M059J (cell line): ENCODE data around the gene TULP4. TPM values are rescaled to one million over a fixed set of nuclear protein-coding genes. Genes with fewer than 3 reads are reported as not detected.

Source experiments
- DNase-seq: peaks from one replicate; pipeline ENCODE4 v3.0.0-alpha.2; 2012; ENCODE audit warnings: low read depth
- total RNA-seq: library from RNA; depleted of rRNA; stranded (reverse); fragments of >200 nt; shearing (Covaris generic); gene quantifications from 2 replicates; pipeline ENCODE4 v1.2.3, GENCODE V29; 2014

The TULP4 gene
- total RNA-seq, 1 experiment from 2014 or later: 82.3 TPM

- DNase-seq: peak; percentile 21
Observed at GRCh38 chr6:158418501-158418900, 106.2 kb downstream of the TULP4 start.

DNA sequence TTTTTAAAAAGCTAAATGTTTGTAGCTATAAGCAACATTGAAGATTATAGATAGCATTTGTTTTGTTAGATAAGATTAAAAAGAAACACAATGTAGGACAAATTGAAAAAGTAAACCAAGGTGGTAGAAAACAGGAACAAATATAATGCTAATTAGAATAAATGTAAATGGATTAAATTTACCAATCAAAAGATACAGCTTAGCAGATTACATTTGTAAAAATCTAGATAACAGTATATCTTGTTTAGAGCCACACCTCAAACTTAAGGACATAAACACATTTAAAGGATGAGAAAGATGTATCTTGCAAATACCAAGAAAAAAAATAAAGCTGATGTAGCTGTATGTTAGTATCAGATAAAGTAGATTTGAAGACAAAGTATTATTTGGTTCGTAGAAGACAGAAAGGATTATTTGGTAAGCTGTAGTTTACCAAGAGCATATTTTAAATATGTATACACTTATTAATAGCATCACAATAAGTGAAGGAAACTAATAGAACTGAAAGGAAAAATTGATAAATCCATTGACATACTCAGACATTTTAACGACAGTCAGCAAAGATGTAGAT, 107.2 kb downstream of the TULP4 start:
- DNase-seq: no peak

GRCh38 chr6:158421381-158421780, 109.1 kb downstream of the TULP4 start:
- no peak for DNase-seq

DNA sequence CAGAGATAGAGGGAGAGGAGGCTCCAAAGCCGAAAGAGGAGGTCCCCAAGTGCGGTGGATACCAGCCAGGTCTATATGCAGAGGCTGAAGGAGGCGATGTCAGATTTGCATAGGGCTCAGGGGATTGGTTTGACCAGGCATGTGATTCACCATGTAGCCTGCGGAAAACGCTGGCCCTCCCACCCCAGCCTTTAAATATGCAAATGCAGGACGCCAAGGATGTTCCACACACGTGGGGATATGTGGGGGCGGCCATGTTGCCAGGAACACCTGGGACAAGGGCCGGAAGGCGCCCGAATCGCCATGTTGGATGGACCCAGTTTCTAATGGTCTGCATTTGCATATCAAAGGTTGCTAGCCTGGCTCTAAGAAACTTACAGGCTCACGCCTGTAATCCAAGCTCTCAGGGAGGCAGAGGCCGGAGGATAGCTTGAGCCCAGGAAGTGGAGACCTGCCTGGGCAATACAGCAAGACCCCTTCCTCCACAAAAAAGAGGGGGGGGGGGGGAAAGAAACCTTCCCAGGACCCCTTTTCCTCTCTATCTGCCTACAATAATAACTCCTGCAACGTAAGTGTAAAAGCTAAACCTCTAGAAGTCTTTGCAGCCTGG, 110.5 kb downstream of the TULP4 start:
- no peak for DNase-seq

GRCh38 chr6:158431036-158431435, 118.8 kb downstream of the TULP4 start:
- no peak for DNase-seq

- no peak for DNase-seq
Observed at GRCh38 chr6:158431560-158431959, 119.3 kb downstream of the TULP4 start.

DNA sequence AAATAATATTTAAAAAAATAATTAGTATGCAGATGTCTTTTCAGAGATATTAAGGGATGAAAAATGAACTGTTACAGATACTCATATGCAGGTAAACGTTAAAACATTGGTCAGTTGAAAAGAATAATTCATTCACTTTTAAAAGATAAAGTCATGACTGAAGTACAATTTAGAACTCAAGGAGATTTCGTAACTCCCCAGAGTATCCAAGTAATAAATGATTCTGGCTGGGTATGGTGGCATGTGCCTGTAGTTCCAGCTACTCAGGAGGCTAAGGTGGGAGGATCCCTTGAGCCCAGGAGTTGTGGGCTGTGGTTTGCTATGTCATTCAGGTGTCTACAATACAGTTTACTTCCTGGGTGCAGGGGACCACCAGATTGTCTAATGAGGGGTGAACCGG, 125.3 kb downstream of the TULP4 start:
- DNase-seq: no peak

DNA sequence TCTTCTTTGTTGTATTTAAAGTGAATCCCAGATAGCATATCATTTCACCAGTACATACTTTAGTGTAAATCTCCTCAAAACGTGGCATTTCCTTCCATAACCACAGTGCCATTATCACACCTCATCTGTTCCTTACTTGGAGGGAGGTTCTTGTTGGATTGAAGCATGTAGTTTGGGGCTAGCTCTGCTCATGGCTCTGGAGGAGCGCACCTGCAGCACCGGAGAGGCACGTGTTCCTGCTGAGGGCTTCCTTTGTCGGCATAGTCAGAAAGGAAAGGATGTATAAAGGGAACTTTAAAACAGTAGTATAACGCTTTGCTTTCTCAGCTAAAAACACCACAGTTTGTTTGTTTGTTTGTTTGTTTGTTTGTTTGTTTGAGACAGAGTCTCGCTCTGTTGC, 126.0 kb downstream of the TULP4 start:
- DNase-seq: no peak

DNA sequence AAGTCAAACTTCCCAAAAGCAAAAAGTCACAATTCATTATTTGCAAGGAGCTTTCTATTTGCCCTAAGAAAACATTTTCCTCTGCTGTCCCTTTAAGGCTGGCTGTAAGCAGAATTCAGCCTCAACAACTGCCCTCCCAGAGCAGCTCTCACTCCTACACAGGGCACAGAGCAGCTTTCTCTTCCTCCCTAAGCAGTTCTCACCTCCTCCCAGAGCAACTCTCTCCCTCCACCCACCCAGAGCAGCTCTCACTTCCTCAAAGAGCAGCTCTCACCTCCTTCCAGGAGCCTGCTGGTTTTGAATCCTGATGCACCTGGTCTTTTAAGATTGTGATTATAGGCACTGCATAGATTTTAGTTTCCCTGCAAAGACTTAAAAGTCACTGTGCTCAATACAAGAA, 127.0 kb downstream of the TULP4 start:
- DNase-seq: no peak

DNA sequence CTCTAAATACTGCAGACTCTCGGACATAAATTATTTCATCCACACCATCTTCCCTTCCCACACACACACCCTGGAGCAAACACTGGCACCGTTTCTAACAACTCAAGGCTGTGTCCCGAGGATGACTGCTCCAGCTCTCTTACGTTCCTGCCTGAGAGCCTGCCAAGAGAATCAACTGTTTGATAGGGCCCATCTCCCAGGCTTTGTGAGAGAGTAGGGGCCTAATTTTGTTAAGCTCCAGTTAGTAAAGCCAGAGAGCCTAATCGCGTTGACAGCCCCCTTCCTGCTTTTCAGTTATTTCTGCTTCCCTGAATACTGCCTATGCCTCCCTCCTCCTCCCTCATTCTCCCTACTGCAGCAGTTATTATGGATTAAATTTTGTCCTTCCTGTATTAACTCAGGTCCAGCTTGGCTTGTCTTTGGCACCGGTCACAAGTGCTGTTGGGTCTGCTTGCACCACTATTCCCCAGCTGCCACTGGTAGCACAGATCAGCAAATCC, 129.5 kb downstream of the TULP4 start:
- DNase-seq: no peak

DNA sequence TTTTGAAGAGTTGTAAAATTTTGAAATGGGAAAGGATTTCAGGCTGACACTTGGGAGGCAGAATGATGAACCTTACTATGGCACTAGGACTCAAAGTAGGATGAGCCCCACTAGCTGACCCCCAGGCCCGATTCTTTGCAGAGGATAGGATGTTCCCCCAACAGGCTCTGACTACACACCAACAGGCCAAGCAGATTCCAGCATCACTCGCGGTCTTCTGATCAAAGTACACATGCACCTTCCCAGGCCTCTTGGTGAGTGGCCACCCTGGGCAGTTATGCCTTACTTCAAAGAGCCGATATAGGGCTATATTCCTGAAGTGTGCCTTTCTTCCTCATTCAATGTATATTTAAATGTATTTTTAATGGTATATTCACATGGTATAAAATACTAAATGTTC, 130.0 kb downstream of the TULP4 start:
- DNase-seq: no peak

DNA sequence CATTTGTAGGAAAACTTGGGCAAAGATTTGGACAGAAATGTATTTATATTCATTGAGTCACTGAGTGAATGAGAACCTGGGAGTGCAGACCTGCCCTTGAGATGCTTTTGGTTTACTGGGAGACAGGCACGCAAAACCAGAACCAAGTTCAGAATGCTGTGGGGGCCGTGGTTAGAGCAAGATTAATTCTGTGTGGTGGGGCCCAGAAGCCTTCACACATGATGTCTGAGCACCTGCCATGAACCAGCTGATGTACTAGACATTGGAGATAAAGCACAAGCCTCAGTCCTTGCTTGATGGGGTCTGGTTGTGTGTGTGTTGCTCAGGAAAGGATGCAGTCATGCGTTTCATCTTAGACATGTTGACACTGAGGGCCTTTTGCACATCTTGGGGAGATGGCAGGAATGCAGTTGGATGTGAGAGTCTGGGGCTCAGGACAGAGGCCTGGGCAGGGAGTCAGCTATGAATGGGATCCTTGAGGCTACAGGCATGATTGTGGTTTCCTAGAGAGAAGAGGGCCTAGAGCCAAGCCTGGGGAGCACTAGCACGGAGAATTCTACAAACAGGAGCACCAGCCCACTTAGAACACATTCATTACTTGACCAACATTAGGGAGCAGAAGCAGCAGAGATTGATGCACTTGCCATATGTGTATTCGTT, 133.3 kb downstream of the TULP4 start:
- DNase-seq: peak; percentile 20

- no peak for DNase-seq
Observed at GRCh38 chr6:158448856-158449255, 136.6 kb downstream of the TULP4 start.

DNA sequence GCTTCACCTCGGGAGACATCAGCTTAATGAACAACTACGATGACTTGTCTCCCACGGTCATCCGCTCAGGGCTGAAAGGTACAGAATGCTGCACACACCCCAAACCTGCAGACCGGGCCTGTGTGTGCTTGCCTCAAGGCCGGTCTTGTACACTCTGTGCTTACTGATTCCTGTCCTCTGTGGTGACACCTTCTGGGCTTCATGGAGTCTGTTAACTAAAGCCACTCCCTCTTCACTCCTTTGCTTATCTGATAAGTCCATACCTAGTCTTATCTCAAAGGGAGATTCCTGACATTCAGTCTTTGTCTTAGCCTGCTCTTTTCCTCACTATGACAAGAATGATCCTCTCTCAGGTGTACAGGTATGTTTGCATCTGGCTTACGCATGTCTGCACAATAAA, 139.9 kb downstream of the TULP4 start:
- no peak for DNase-seq

DNA sequence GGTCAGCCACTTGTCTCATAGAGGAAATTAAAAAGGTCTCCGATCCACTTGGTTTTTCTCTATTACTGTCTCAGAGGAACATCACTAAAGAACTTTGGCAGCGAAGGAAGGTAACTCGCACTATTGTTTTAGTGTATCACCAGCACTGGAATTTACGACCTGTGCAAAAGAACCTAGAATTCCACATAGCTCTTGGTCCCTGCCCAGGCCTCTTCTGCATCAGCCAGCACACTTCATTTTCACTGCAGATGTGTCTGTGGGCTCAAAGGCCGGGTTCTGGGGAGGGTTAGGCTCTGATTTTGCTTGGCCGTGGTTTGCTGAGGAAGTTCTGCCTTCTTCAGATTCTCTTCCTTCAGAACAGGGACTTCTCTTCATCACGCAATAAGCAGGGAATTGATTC, 144.9 kb downstream of the TULP4 start:
- no peak for DNase-seq

DNA sequence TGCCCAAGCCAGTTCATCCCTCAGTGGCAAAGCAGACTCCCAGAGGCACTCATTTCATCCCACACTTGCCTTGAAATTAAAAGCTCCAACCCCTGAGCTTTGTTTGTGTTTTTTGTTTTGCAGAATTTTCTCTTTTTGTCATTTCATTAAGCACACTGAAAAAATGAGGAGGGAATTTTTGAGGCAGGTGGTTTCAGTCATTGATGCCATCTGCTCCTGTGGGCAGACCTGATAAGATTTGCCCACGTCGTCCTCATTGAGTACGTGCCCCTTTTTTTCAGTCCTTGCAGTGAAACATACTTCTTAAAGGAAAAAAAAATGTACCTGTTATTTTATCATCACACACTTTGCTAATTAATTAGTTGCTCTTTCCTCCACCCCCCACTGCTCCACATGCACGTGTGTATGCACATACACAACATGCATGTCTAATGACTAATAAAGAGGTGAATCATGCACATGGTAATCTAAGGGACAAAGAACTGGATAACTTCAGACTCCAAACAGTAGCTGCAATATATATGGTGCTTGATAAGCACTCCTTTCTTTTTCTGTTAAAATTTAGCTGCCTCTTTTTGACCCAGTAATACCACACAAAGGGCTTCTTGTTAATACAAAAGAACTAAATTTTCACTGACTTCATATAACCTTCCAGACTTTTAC, 145.5 kb downstream of the TULP4 start:
- DNase-seq: peak; percentile 38

DNA sequence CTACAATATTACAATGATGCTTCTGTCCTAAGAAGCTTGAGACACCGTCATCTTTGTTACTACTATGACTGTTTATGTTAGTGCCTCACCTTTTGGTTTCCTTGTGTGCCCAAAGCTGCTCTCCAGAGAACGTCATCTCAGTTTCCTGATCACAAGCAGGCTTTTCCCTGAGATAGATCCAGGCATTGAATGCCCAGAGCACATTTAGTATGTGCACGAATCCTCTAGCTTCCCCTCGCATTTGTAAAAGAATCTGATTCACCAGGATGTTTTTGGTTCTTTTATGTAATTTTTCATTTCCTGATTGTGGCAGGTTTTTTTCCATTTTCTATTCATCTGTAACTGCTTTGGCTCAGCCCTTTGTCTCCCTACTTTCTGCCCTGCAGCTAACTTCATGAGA, 147.5 kb downstream of the TULP4 start:
- peak; percentile 38 for DNase-seq

- DNase-seq: peak; percentile 88
Observed at GRCh38 chr6:158460602-158461169, 148.4 kb downstream of the TULP4 start.

DNA sequence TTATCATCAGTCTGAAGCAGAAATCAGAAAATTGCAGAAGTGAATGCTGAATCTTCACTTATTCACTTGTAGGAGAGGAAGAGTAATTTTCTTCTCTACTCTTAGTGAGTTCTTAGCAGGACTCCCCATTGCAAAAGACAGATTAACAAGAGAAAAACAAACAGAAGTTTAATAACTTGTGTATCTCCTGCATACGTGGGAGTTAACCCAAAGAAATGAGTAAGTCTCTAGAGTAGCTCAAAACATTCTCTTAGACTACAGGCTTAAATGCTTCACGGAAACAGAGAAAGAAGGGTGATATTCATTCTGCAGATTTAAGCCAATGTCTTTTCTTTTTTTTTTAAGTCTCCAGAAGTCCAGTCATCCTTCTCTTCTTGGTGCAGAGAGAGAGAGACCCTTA, 149.7 kb downstream of the TULP4 start:
- no peak for DNase-seq

- DNase-seq: no peak
Observed at GRCh38 chr6:158464483-158464882, 152.2 kb downstream of the TULP4 start.

DNA sequence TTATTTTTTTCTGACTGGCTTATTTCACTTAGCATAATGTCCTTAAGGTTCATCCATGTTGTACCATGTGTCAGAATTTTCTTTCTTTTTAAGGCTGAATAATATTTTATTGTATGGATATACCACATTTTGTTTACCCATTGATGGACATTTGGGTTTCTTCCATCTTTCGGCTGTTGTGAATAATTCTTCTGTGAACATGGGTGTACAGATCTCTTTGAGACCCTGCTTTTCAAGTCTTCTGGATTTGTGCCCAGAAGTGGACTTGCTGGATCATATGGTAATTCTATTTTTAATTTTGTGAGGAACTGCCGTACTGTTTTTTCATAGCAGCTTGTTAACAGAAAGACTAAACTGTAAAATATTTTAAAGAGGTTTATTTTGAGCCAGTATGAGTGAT, 153.0 kb downstream of the TULP4 start:
- DNase-seq: no peak

GRCh38 chr6:158465747-158466146, 153.5 kb downstream of the TULP4 start:
- DNase-seq: no peak
